ENCODE data around the gene MKX. TPM values are rescaled to one million over a fixed set of nuclear protein-coding genes. Genes with fewer than 3 reads are reported as not detected.

MKX gene
- total RNA-seq, 4 donors from 2014 or later, result 0.54 to 3.6 (median 0.90) TPM

GRCh38 chr10:27779462-27780015, 33.9 kb upstream of the MKX start:
- Histone ChIP-seq H3K4me1 (no peaks in the 10 kb centered on the region), H3K36me3 (no peaks in the 10 kb centered on the region), H3K4me3 (replicated peaks in 1 of 3) (no peak overlapping the region), H3K27ac (no peak overlapping the region), H3K27me3 (no peaks in the 10 kb centered on the region), H3K9me3 (no peaks in the 10 kb centered on the region)
- TF ChIP-seq POLR2A (IDR thresholded peaks at IDR 0.05) (no peak), CTCF (IDR thresholded peaks at IDR 0.05) (no peak)
- 71 to 73% methylated on average over 9 of the region's 9 CpGs for WGBS, 2 donors
- intact Hi-C loops (cut with DNase I), result no loop called here
- DNase-seq, result no peak

GRCh38 chr10:27774831-27775230, 29.2 kb upstream of the MKX start:
- 42 to 48% methylated on average over 2 of the region's 2 CpGs for WGBS, 2 donors
- no peaks in the 10 kb centered on the region for H3K36me3 ChIP-seq
- DNase-seq, result no peak
- no peak for TF ChIP-seq POLR2A (IDR thresholded peaks at IDR 0.05)
- TF ChIP-seq CTCF (IDR thresholded peaks at IDR 0.05), result no peak
- no peak overlapping the region for H3K4me3 ChIP-seq (replicated peaks in 1 of 3)
- H3K9me3 ChIP-seq, result no peaks in the 10 kb centered on the region
- intact Hi-C loops (cut with DNase I), result no loop called here
- H3K27me3 ChIP-seq, result no peaks in the 10 kb centered on the region
- H3K27ac ChIP-seq, result no peak overlapping the region
- H3K4me1 ChIP-seq, result no peaks in the 10 kb centered on the region

GRCh38 chr10:27771231-27771630, 25.6 kb upstream of the MKX start:
- Histone ChIP-seq H3K27ac (no peak overlapping the region), H3K4me1 (no peaks in the 10 kb centered on the region), H3K36me3 (no peaks in the 10 kb centered on the region), H3K4me3 (replicated peaks in 1 of 3) (no peak overlapping the region), H3K27me3 (no peaks in the 10 kb centered on the region), H3K9me3 (no peaks in the 10 kb centered on the region)
- 63 to 70% methylated on average over 4 of the region's 4 CpGs for WGBS, 2 donors
- no peak for DNase-seq
- TF ChIP-seq CTCF (IDR thresholded peaks at IDR 0.05) (no peak), POLR2A (IDR thresholded peaks at IDR 0.05) (no peak)
- intact Hi-C loops (cut with DNase I), result no loop called here

GRCh38 chr10:27770181-27770580, 24.6 kb upstream of the MKX start:
- no peak for DNase-seq
- H3K4me1 ChIP-seq, result no peaks in the 10 kb centered on the region
- no peak overlapping the region for H3K4me3 ChIP-seq (replicated peaks in 1 of 3)
- WGBS, 2 donors, result 92 to 94% methylated on average over 2 of the region's 2 CpGs
- H3K36me3 ChIP-seq, result no peaks in the 10 kb centered on the region
- intact Hi-C loops (cut with DNase I), result no loop called here
- no peak overlapping the region for H3K27ac ChIP-seq
- no peaks in the 10 kb centered on the region for H3K27me3 ChIP-seq
- no peaks in the 10 kb centered on the region for H3K9me3 ChIP-seq
- TF ChIP-seq POLR2A (IDR thresholded peaks at IDR 0.05) (no peak), CTCF (IDR thresholded peaks at IDR 0.05) (no peak)

- TF ChIP-seq CTCF (IDR thresholded peaks at IDR 0.05) (no peak), POLR2A (IDR thresholded peaks at IDR 0.05) (no peak)
- Histone ChIP-seq H3K27ac (no peak overlapping the region), H3K9me3 (no peaks in the 10 kb centered on the region), H3K36me3 (no peaks in the 10 kb centered on the region), H3K4me3 (replicated peaks in 1 of 3) (no peak overlapping the region), H3K4me1 (no peaks in the 10 kb centered on the region), H3K27me3 (no peaks in the 10 kb centered on the region)
- 90 to 93% methylated on average over 5 of the region's 5 CpGs for WGBS, 2 donors
- no peak for DNase-seq
- intact Hi-C loops (cut with DNase I), result no loop called here
Observed at GRCh38 chr10:27760867-27761266, 15.2 kb upstream of the MKX start.

Measured in thyroid gland (tissue), 4 donors.